Stimulated activated naive B cell treated with anti-CD40 and anti-IgM and Interleukin-4, amounts not matched to agents 10 μg/mL and 1 μg/mL and 100 μg/mL, for 72 hours (primary cell): ENCODE results near the gene KLRC4.

ENCODE experiments used
- ATAC-seq, 2 donors: fragments of 150-1000 bp; cut with Tn5 transposase; replicated peaks; 2 replicates each; pipeline ENCODE4 v1.10.0; 2021; ENCODE audit warnings: moderate library complexity in 1 of 2
- DNase-seq: peaks from one replicate; pipeline ENCODE4 v3.0.0; 2021
- H3K27ac Mint-ChIP-seq: one replicate; pipeline ENCODE4 v1.8.0; 2022; ENCODE audit warnings: mild to moderate bottlenecking, mixed read lengths
- H3K27me3 Mint-ChIP-seq, 2 donors: one replicate each; pipeline ENCODE4 v1.8.0; 2022; ENCODE audit warnings: mixed read lengths in 2 of 2
- H3K36me3 Mint-ChIP-seq, 2 donors: one replicate each; pipeline ENCODE4 v1.8.0; 2022; ENCODE audit warnings: mixed read lengths in 2 of 2, mild to moderate bottlenecking in 1 of 2
- H3K4me1 Mint-ChIP-seq, 2 donors: one replicate each; pipeline ENCODE4 v1.8.0; 2022; ENCODE audit warnings: mixed read lengths in 2 of 2, mild to moderate bottlenecking in 1 of 2
- H3K4me3 Mint-ChIP-seq, 2 donors: one replicate each; pipeline ENCODE4 v1.8.0; 2022; ENCODE audit warnings: mild to moderate bottlenecking in 2 of 2, mixed read lengths in 2 of 2, moderate library complexity in 1 of 2
- H3K9me3 Mint-ChIP-seq, 2 donors: one replicate each; pipeline ENCODE4 v1.8.0; 2022; ENCODE audit warnings: mixed read lengths in 2 of 2, mild to moderate bottlenecking in 1 of 2

Gene KLRC4

GRCh38 chr12:10358131-10358530 is 51.4 kb downstream of the KLRC4 start:
- ATAC-seq: no peak
- H3K27me3 Mint-ChIP-seq: peaks cover under 1 to 5% of the 10 kb centered on the region in 2 donors
- DNase-seq: no peak
- peaks cover 0 to 4% of the 10 kb centered on the region in 2 donors for H3K9me3 Mint-ChIP-seq
- H3K27ac Mint-ChIP-seq: no peak overlapping the region
- peaks cover 12 to 18% of the 10 kb centered on the region in 2 donors for H3K4me1 Mint-ChIP-seq
- H3K36me3 Mint-ChIP-seq: no peaks in the 10 kb centered on the region
- H3K4me3 Mint-ChIP-seq: no peak overlapping the region
